Panc1 (cell line): Measurements from ENCODE around the gene NRCAM. TPM values are rescaled to one million over a fixed set of nuclear protein-coding genes. Genes with fewer than 3 reads are reported as not detected.

Source experiments
- ATAC-seq: fragments of 200-7000 bp; cut with Tn5 transposase; 2 replicates; pipeline ENCODE4 v1.9.1; 2020; ENCODE audit warnings: mild to moderate bottlenecking, moderate library complexity
- BruUV-seq: library from RNA; stranded (reverse); fragments of 400-500 nt; replicated peaks from 2 replicates; lab custom pipeline; 2021; lab: Mats Ljungman, UMichigan
- CTCF ChIA-PET: fragments of 300-600 bp; sonication (Branson Sonifier 250); formaldehyde crosslinking; loops from one replicate; lab custom pipeline; 2022; ENCODE audit warnings: antibody characterized with exemption; lab: Charles Lee
- POLR2A ChIA-PET: fragments of 300-600 bp; sonication (Branson Sonifier 250); formaldehyde crosslinking; loops from one replicate; lab custom pipeline; 2022; ENCODE audit warnings: antibody characterized with exemption; lab: Charles Lee
- DNase-seq: peaks from one replicate; pipeline ENCODE4 v3.0.0-alpha.2; 2010; ENCODE audit warnings: low read depth, low spot score
- H3K27ac ChIP-seq: 2 replicates; pipeline ENCODE4 v1.5.1; 2011; ENCODE audit warnings: mild to moderate bottlenecking, low read length, inconsistent platforms
- H3K27me3 ChIP-seq: fragments of 200-500 bp; sonication (Bioruptor generic); 2 replicates; pipeline ENCODE4 v1.6.0; 2014; ENCODE audit warnings: low read length, inconsistent platforms; ENCODE audit not compliant: control insufficient read depth, insufficient read depth
- H3K36me3 ChIP-seq: fragments of 200-500 bp; sonication (Bioruptor generic); 2 replicates; pipeline ENCODE4 v1.5.1; 2014; ENCODE audit warnings: inconsistent platforms, mild to moderate bottlenecking, low read length, moderate library complexity; ENCODE audit not compliant: control insufficient read depth, insufficient read depth
- H3K4me1 ChIP-seq: 2 replicates; pipeline ENCODE4 v1.5.1; 2011; ENCODE audit warnings: inconsistent platforms, mild to moderate bottlenecking, low read length, moderate library complexity; ENCODE audit not compliant: control insufficient read depth, insufficient read depth
- H3K4me3 ChIP-seq, 2 experiments: 2 replicates each; pipeline ENCODE4 v1.5.1; 2011 to 2012; ENCODE audit warnings: low read depth in 2 of 2, low read length in 2 of 2, mild to moderate bottlenecking in 2 of 2, inconsistent platforms in 1 of 2, moderate library complexity in 1 of 2
- H3K9me3 ChIP-seq: fragments of 200-500 bp; sonication (Bioruptor generic); 2 replicates; pipeline ENCODE4 v1.5.1; 2014; ENCODE audit warnings: low read depth, mild to moderate bottlenecking, inconsistent platforms, low read length, moderate library complexity; ENCODE audit not compliant: control insufficient read depth, insufficient read depth
- POLR2AphosphoS5 ChIP-seq: IDR thresholded peaks from 2 replicates; pipeline ENCODE4 v1.6.1; 2012; ENCODE audit warnings: mild to moderate bottlenecking, low read depth, low read length, moderate library complexity
- SIN3A ChIP-seq: IDR thresholded peaks from 2 replicates; pipeline ENCODE4 v1.6.1; 2012; ENCODE audit warnings: low read depth, mild to moderate bottlenecking, low read length, moderate library complexity, borderline replicate concordance; ENCODE audit not compliant: insufficient read depth
- TCF7L2 ChIP-seq: IDR thresholded peaks from 2 replicates; pipeline ENCODE4 v1.6.1; 2011; ENCODE audit warnings: mild to moderate bottlenecking, low read depth, low read length, inconsistent platforms
- in situ Hi-C: cut with HindIII; loops from 2 replicates; pipeline ENCODE4 v1.10.0; 2016; ENCODE audit warnings: low sequenced_read_pairs, low pct_unique_long_range_greater_than_20kb
- intact Hi-C: fragments of 100-400 bp; cut with micrococcal nuclease; formaldehyde crosslinking; loops from one replicate; pipeline ENCODE4 v1.10.0; 2022; ENCODE audit not compliant: unreplicated experiment
- total RNA-seq: library from RNA; stranded (reverse); gene quantifications from one replicate; pipeline ENCODE4 v1.2.1, GENCODE V29; 2021; ENCODE audit not compliant: unreplicated experiment
- TF ChIP-seq, protein P1 (sequence below), 2 experiments: IDR thresholded peaks; 2 replicates each; pipeline ENCODE4 v1.6.1; 2011 to 2012; ENCODE audit warnings: low read depth in 2 of 2, control low read depth in 1 of 2, low read length in 1 of 2, mild to moderate bottlenecking in 1 of 2, moderate library complexity in 1 of 2; ENCODE audit not compliant: insufficient read depth in 1 of 2
- TF ChIP-seq, protein P2 (sequence below): fragments of 450-650 bp; IDR thresholded peaks from 2 replicates; pipeline ENCODE4 v1.5.1; 2017; ENCODE audit warnings: mild to moderate bottlenecking

The NRCAM gene
- total RNA-seq, 1 experiment from 2014 or later: 0.21 TPM

DNA sequence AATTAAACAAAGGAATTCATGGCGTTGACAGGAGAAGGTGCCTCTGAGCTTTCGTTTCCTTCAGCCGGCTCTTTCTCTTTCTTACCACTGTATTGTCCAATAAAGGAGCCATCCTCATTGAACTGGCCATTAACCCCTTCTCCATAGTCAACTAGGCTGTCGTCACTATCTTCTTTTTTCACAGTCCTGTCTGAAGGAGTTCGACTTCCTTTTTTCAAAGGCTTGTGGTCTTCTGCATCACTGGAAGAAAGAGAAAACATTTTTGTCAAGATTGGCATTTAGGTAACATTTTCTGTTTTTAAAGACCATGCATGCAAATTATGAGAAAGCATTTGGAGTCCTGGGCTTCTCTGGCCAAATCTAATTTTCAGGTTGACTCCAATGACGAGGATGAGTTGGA, 306.3 kb downstream of the NRCAM start:
- peaks cover 3% of the 10 kb centered on the region for H3K27me3 ChIP-seq
- intact Hi-C loops (loop anchor here (5.0 to 10.0 kb wide), 3 partner anchors 38 to 215 kb away; no protein-coding TSS in a partner anchor), in situ Hi-C loops (no loop called here)
- ATAC-seq: no peak
- no peak overlapping the region for H3K27ac ChIP-seq
- ChIA-PET CTCF (no interaction called here), POLR2A (no interaction called here)
- no peak for DNase-seq
- H3K9me3 ChIP-seq: no peaks in the 10 kb centered on the region
- H3K4me1 ChIP-seq: peaks cover 4% of the 10 kb centered on the region; the same call in 1 of the 2 replicates
- TF ChIP-seq, protein P1, sequence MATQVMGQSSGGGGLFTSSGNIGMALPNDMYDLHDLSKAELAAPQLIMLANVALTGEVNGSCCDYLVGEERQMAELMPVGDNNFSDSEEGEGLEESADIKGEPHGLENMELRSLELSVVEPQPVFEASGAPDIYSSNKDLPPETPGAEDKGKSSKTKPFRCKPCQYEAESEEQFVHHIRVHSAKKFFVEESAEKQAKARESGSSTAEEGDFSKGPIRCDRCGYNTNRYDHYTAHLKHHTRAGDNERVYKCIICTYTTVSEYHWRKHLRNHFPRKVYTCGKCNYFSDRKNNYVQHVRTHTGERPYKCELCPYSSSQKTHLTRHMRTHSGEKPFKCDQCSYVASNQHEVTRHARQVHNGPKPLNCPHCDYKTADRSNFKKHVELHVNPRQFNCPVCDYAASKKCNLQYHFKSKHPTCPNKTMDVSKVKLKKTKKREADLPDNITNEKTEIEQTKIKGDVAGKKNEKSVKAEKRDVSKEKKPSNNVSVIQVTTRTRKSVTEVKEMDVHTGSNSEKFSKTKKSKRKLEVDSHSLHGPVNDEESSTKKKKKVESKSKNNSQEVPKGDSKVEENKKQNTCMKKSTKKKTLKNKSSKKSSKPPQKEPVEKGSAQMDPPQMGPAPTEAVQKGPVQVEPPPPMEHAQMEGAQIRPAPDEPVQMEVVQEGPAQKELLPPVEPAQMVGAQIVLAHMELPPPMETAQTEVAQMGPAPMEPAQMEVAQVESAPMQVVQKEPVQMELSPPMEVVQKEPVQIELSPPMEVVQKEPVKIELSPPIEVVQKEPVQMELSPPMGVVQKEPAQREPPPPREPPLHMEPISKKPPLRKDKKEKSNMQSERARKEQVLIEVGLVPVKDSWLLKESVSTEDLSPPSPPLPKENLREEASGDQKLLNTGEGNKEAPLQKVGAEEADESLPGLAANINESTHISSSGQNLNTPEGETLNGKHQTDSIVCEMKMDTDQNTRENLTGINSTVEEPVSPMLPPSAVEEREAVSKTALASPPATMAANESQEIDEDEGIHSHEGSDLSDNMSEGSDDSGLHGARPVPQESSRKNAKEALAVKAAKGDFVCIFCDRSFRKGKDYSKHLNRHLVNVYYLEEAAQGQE (IDR thresholded peaks at IDR 0.05; ENCODE audit: insufficient read depth in 1 of 2, low read depth in 2 of 2, low read length in 1 of 2): no peak
- no peak for TF ChIP-seq TCF7L2
- no peak overlapping the region for H3K4me3 ChIP-seq
- H3K36me3 ChIP-seq: no peaks in the 10 kb centered on the region
- BruUV-seq: no TSS peak

GRCh38 chr7:108149119-108149518, 307.1 kb downstream of the NRCAM start:
- ATAC-seq (no peak), DNase-seq (no peak)
- Histone ChIP-seq H3K9me3 (no peaks in the 10 kb centered on the region), H3K27me3 (peaks cover 3% of the 10 kb centered on the region), H3K4me3 (no peak overlapping the region), H3K36me3 (no peaks in the 10 kb centered on the region), H3K4me1 (peaks cover 4% of the 10 kb centered on the region; the same call in 1 of the 2 replicates), H3K27ac (no peak overlapping the region)
- in situ Hi-C loops: no loop called here
- intact Hi-C loops: loop anchor here (5.0 to 10.0 kb wide), 3 partner anchors 37 to 214 kb away; no protein-coding TSS in a partner anchor
- CTCF ChIA-PET: no interaction called here
- POLR2A ChIA-PET: no interaction called here
- TF ChIP-seq, protein P1 (IDR thresholded peaks at IDR 0.05; ENCODE audit: insufficient read depth in 1 of 2, low read depth in 2 of 2, low read length in 1 of 2): no peak
- TF ChIP-seq SIN3A (no peak), POLR2AphosphoS5 (no peak), TCF7L2 (no peak)
- TF ChIP-seq, protein P2, sequence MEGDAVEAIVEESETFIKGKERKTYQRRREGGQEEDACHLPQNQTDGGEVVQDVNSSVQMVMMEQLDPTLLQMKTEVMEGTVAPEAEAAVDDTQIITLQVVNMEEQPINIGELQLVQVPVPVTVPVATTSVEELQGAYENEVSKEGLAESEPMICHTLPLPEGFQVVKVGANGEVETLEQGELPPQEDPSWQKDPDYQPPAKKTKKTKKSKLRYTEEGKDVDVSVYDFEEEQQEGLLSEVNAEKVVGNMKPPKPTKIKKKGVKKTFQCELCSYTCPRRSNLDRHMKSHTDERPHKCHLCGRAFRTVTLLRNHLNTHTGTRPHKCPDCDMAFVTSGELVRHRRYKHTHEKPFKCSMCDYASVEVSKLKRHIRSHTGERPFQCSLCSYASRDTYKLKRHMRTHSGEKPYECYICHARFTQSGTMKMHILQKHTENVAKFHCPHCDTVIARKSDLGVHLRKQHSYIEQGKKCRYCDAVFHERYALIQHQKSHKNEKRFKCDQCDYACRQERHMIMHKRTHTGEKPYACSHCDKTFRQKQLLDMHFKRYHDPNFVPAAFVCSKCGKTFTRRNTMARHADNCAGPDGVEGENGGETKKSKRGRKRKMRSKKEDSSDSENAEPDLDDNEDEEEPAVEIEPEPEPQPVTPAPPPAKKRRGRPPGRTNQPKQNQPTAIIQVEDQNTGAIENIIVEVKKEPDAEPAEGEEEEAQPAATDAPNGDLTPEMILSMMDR: no peak
- no TSS peak for BruUV-seq
